SKM-1 treated with dmso at 0.1 percent for 144 hours (cell line): ENCODE results near the gene ERVV-1.
"Not testable (repeated sequence)": the region's sequence is repeated elsewhere in the genome, so short reads cannot be mapped to it uniquely, and the experiment has no call there.

ENCODE experiments used
- DNase-seq: peaks from one replicate; lab custom pipeline; 2025; ENCODE audit not compliant: unreplicated experiment; lab: John Stamatoyannopoulos, UW

The ERVV-1 gene

GRCh38 chr19:53019684-53020083 is 6.0 kb downstream of the ERVV-1 start:
- no peak for DNase-seq

- not testable (repeated sequence) for DNase-seq
Measured at GRCh38 chr19:53028306-53028705, 14.6 kb downstream of the ERVV-1 start.

GRCh38 chr19:53034054-53034453 is 20.3 kb downstream of the ERVV-1 start:
- DNase-seq: no peak

- DNase-seq: no peak
Measured at GRCh38 chr19:53034948-53035675, 21.4 kb downstream of the ERVV-1 start.

- no peak for DNase-seq
Measured at GRCh38 chr19:53037101-53038097, 23.7 kb downstream of the ERVV-1 start.

GRCh38 chr19:53041366-53041765 is 27.6 kb downstream of the ERVV-1 start:
- DNase-seq: no peak

GRCh38 chr19:53045536-53045935 is 31.8 kb downstream of the ERVV-1 start:
- DNase-seq: no peak

GRCh38 chr19:53047379-53047778 is 33.7 kb downstream of the ERVV-1 start:
- no peak for DNase-seq

- no peak for DNase-seq
Measured at GRCh38 chr19:53055117-53055516, 41.4 kb downstream of the ERVV-1 start.

- no peak for DNase-seq
Measured at GRCh38 chr19:53057904-53058580, 44.3 kb downstream of the ERVV-1 start.
